Loucy (cell line): ENCODE data around the gene MYBPC2.

Source experiments
- CTCF ChIP-seq: fragments of 200-600 bp; sonication (generic); conservative IDR thresholded peaks from 2 replicates; pipeline ENCODE4 v1.5.1; 2014; ENCODE audit warnings: mild to moderate bottlenecking, antibody characterized with exemption, low read length
- EZH2phosphoT487 ChIP-seq: fragments of 200-600 bp; IDR thresholded peaks from 2 replicates; pipeline ENCODE4 v1.6.1; 2018; ENCODE audit warnings: antibody characterized with exemption, mild to moderate bottlenecking, moderate library complexity, borderline replicate concordance

- TF ChIP-seq CTCF (no peak), EZH2phosphoT487 (no peak)
Measured at GRCh38 chr19:50387868-50388245, 44.8 kb upstream of the MYBPC2 start.
